Hematopoietic multipotent progenitor cell treated with erythropoietin and hydrocortisone succinate and interleukin-3 and kit ligand, for 15 days (in vitro differentiated cells): Measurements from ENCODE around the gene BTBD18.

Experiments
- DNase-seq: peaks from one replicate; pipeline ENCODE4 v3.0.0-alpha.2; 2015; ENCODE audit warnings: low spot score

BTBD18 gene

GRCh38 chr11:57773026-57773598 is 21.5 kb upstream of the BTBD18 start:
- DNase-seq: no peak

- DNase-seq: no peak
Observed at GRCh38 chr11:57772562-57772961, 20.9 kb upstream of the BTBD18 start.

GRCh38 chr11:57771365-57771764 is 19.7 kb upstream of the BTBD18 start:
- DNase-seq: no peak

- DNase-seq: no peak
Observed at GRCh38 chr11:57770793-57771192, 19.2 kb upstream of the BTBD18 start.

- peak; percentile 26 for DNase-seq
Observed at GRCh38 chr11:57764972-57765371, 13.4 kb upstream of the BTBD18 start.

- no peak for DNase-seq
Observed at GRCh38 chr11:57764566-57764965, 12.9 kb upstream of the BTBD18 start.

- no peak for DNase-seq
Observed at GRCh38 chr11:57764021-57764420, 12.4 kb upstream of the BTBD18 start.

- no peak for DNase-seq
Observed at GRCh38 chr11:57763568-57763967, 11.9 kb upstream of the BTBD18 start.

GRCh38 chr11:57762235-57762861 is 10.7 kb upstream of the BTBD18 start:
- DNase-seq: no peak

- DNase-seq: peak; percentile 60
Observed at GRCh38 chr11:57761301-57762234, 9.9 kb upstream of the BTBD18 start, which contains the start of gene CTNND1. CTNND1 (plus strand) TSS chr11:57761802; CDS start chr11:57791479, 29,677 bp downstream.

- DNase-seq: no peak
Observed at GRCh38 chr11:57758174-57758573, 6.6 kb upstream of the BTBD18 start.

GRCh38 chr11:57752954-57753353 is 1.3 kb upstream of the BTBD18 start:
- DNase-seq: no peak

- DNase-seq: no peak
Observed at GRCh38 chr11:57751176-57751575, 443 bp downstream of the BTBD18 start.

- no peak for DNase-seq
Observed at GRCh38 chr11:57746920-57747319, 4.7 kb downstream of the BTBD18 start.

- no peak for DNase-seq
Observed at GRCh38 chr11:57745206-57745605, 6.4 kb downstream of the BTBD18 start.

GRCh38 chr11:57744357-57744756 is 7.3 kb downstream of the BTBD18 start:
- no peak for DNase-seq

GRCh38 chr11:57742087-57742452 is 9.5 kb downstream of the BTBD18 start:
- no peak for DNase-seq

GRCh38 chr11:57741132-57742086 is 10.2 kb downstream of the BTBD18 start, which contains the start of gene SELENOH:
SELENOH (plus strand) TSS chr11:57741491; CDS start chr11:57741596, 105 bp downstream.
- peak; percentile 86 for DNase-seq

GRCh38 chr11:57735619-57736298 is 15.9 kb downstream of the BTBD18 start:
- peak; percentile 31 for DNase-seq

GRCh38 chr11:57732661-57733060 is 19.0 kb downstream of the BTBD18 start:
- DNase-seq: no peak

- DNase-seq: no peak
Observed at GRCh38 chr11:57729479-57729878, 22.1 kb downstream of the BTBD18 start.
